Measurements from ENCODE around the gene HTN3.
A peak's percentile ranks its signal among the peaks of the same experiment; 100 is the strongest.
"Not testable (repeated sequence)": the region's sequence is repeated elsewhere in the genome, so short reads cannot be mapped to it uniquely, and the experiment has no call there.

HTN3 gene
- total RNA-seq, result 0 reads per million in 2 donors

GRCh38 chr4:70028159-70028558, at the start of gene HTN3:
Gene HTN3 (plus strand): TSS chr4:70028459. CDS start chr4:70030741, 2,282 bp downstream.
- not testable (repeated sequence) for DNase-seq

DNA sequence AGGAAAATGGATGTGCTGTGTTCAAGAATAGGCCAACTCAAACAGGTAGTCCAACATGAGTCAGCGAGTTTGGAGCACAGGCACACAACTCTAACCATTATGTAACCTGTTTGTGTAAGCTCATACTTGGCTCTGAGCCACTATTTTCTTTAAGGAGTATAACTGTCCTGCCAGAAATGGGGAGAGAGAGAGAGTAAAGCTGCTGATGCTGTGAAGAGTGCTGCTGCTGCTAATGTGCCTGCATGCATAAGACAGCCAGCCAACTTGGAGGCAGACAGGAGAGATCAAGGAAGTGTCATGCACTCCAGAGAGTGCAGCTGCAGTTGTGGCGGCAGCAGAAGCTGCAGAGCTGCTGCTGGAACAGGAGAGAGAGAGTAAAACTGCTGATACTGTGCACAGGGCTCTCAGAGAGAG, 44.2 kb upstream of the HTN3 start:
- DNase-seq, result peak in 1 of 5 experiments; percentile 27

DNA sequence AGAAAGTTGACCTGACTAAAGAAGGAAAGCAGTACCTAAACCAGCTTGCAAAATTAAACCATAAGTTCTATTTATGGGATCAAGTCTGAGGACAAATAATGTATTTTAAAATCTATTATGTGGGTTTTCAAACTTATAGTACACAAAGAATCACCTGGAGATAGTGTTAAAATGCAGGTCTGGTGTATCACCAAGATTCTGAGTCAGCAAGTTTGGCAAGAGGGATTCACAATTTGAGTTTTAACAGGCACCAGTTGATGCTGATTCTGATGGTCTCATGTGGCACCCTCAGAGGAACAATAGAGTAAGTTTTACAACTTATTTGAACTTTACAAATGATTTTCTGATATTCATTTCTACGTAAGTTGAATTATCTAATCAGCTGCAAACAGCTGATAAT, 41.6 kb upstream of the HTN3 start:
- DNase-seq, result no peak

DNA sequence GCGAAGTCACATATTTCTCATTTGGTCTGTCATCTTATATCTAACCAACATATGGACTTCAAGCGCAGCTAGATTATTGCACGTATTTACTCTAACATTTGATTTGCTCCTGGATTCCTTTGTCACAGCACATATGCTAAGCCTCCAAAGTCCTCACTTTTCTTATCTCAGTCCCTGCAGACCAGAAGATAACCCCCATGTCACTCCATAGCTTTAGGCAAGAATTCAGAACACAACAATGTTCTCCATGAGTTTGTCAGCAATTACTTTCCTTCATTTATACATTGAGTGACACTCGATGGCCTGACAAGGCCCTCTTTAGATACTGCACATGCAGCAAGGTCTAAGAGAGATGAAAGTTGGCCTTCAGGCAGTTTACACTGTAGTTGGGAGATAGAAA, 37.2 kb upstream of the HTN3 start:
- no peak for DNase-seq

- DNase-seq, result no peak
Measured at GRCh38 chr4:69994782-69995181, 33.5 kb upstream of the HTN3 start.

GRCh38 chr4:69995526-69996016, 32.7 kb upstream of the HTN3 start, which contains the start of gene STATH:
Gene STATH (plus strand): TSS chr4:69995966. CDS start chr4:69998438, 2,472 bp downstream.
- no peak for DNase-seq

GRCh38 chr4:69999420-69999819, 28.8 kb upstream of the HTN3 start:
- peak in 1 of 5 experiments; percentile 52 for DNase-seq

DNA sequence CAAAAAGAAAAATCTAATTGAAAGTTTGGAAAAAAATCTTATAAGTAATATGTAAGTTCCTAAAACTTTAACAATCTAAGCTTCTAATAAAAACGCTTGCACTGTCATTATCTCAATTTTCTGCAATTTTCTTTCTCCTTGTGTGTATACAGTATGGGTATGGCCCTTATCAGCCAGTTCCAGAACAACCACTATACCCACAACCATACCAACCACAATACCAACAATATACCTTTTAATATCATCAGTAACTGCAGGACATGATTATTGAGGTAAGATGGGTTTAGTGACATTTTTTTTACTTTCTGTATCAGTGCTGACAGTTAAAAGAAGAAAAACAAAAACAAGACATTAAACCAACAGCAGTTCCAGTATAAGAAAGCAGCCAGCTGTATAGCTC, 27.5 kb upstream of the HTN3 start:
- DNase-seq, result peak in 1 of 5 experiments; percentile 60

DNA sequence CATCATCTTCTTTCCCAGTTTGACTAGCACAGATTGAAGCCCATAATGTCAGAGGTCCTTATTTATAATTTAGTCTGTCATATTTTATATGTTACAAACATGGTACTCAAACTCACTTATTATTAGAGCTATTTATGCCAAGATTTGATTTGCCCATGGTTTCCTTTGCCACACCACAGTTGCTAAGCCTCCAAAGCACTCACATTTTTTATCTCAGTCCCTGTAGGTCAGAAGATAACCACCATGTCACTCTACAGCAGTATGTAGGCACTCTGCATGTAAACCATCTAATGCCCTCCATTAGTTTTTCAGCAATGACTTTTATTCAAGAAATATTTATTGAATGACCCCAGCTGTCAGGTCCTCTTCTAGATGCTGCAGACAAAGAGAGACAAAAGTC, 25.8 kb upstream of the HTN3 start:
- DNase-seq, result no peak

GRCh38 chr4:70008771-70009170, 19.5 kb upstream of the HTN3 start:
- no peak for DNase-seq

- DNase-seq, result not testable (repeated sequence)
Measured at GRCh38 chr4:70019006-70019405, 9.3 kb upstream of the HTN3 start.

- DNase-seq, result no peak
Measured at GRCh38 chr4:70023218-70023617, 5.0 kb upstream of the HTN3 start.

- no peak for DNase-seq
Measured at GRCh38 chr4:70027011-70027410, 1.2 kb upstream of the HTN3 start.

DNA sequence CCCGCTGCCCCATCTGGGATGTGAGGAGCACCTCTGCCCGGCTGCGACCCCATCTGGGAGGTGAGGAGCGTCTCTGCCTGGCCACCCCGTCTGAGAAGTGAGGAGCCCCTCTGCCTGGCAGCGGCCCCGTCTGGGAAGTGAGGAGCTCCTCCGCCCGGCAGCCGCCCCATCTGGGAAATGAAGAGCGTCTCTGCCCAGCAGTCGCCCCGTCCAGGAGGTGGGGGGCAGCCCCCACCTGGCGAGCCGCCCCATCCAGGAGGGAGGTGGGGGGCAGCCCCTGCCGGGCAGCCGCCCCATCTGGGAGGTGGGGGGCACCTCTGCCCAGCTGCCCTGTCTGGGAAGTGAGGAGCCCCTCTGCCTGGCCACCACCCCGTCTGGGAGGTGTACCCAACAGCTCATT, 9.3 kb downstream of the HTN3 start:
- not testable (repeated sequence) for DNase-seq

- not testable (repeated sequence) for DNase-seq
Measured at GRCh38 chr4:70039928-70040327, 11.7 kb downstream of the HTN3 start.

GRCh38 chr4:70041652-70042286, 13.5 kb downstream of the HTN3 start:
- no peak for DNase-seq

DNA sequence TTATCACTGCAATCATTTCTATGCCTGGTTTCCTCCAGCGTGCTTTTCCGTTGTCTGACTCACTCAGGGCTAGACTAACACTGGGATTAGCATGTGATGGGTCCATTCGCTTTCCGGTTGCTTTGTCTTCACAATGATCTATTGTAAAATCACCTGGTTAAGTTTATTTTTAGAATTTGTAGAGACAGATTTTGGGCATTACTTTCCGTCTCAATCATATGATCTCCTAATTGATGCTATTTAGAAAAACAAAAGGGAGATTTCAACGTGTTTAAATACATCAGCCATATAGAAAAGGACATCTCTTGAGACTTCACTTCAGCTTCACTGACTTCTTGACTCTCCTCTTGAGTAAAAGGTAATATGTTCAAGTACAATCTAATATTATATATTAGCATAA, 21.9 kb downstream of the HTN3 start, which contains the start of gene HTN1:
HTN1 (plus strand) TSS at position 301 of the 400 bp plus-strand sequence. CDS start 2,639 bp downstream, outside the sequence.
- not testable (repeated sequence) for DNase-seq

- not testable (repeated sequence) for DNase-seq
Measured at GRCh38 chr4:70056534-70056933, 28.3 kb downstream of the HTN3 start.

GRCh38 chr4:70057651-70058050, 29.4 kb downstream of the HTN3 start:
- no peak for DNase-seq

DNA sequence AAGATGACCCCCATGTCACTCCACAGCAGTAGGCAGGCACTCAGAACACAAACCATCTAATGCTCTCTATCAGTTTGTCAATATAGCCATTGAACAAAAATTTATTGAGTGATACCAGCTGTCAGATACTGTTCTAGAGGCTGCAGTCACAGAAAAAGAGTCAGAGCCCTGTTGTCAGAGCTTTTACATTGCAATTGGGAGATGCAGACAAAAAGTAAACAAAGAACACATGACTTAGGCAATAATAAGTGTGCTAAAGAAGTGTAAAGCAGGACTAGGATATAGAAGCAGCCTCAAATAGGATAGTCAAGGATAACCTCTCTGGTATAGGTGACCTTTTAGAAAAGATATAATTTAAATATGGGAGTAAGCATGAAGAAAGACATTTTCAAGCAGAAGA, 30.9 kb downstream of the HTN3 start:
- DNase-seq, result no peak

GRCh38 chr4:70062000-70062399, 33.7 kb downstream of the HTN3 start:
- DNase-seq, result no peak

- DNase-seq, result no peak
Measured at GRCh38 chr4:70080205-70080604, 51.9 kb downstream of the HTN3 start.
